MG63 (cell line): ENCODE results near the gene GLOD5. TPM values are rescaled to one million over a fixed set of nuclear protein-coding genes. Genes with fewer than 3 reads are reported as not detected.
"Not testable (repeated sequence)": the region's sequence is repeated elsewhere in the genome, so short reads cannot be mapped to it uniquely, and the experiment has no call there.

ENCODE experiments used
- DNase-seq: peaks from one replicate; pipeline ENCODE4 v3.0.0-alpha.2; 2020
- H3K27me3 ChIP-seq: fragments of 250-450 bp; sonication (Bioruptor Pico); 2 replicates; pipeline ENCODE4 v1.5.1; 2020; ENCODE audit warnings: mild to moderate bottlenecking, moderate library complexity
- H3K36me3 ChIP-seq: fragments of 250-450 bp; sonication (Bioruptor Pico); 2 replicates; pipeline ENCODE4 v1.5.1; 2020; ENCODE audit warnings: mild to moderate bottlenecking, moderate library complexity
- H3K4me3 ChIP-seq: fragments of 250-450 bp; sonication (Bioruptor Pico); 2 replicates; pipeline ENCODE4 v1.5.1; 2020; ENCODE audit warnings: mild to moderate bottlenecking, moderate library complexity
- H3K9me3 ChIP-seq: fragments of 250-450 bp; sonication (Bioruptor Pico); 2 replicates; pipeline ENCODE4 v1.5.1; 2020; ENCODE audit warnings: mild to moderate bottlenecking, moderate library complexity
- total RNA-seq: library from RNA; depleted of rRNA; stranded (reverse); fragments of >200 nt; shearing (Covaris generic); gene quantifications from 2 replicates; pipeline ENCODE4 v1.2.3, GENCODE V29; 2014; ENCODE audit warnings: low replicate concordance; rRNA removed

GLOD5 gene
- total RNA-seq, 1 experiment from 2014 or later: not detected

DNA sequence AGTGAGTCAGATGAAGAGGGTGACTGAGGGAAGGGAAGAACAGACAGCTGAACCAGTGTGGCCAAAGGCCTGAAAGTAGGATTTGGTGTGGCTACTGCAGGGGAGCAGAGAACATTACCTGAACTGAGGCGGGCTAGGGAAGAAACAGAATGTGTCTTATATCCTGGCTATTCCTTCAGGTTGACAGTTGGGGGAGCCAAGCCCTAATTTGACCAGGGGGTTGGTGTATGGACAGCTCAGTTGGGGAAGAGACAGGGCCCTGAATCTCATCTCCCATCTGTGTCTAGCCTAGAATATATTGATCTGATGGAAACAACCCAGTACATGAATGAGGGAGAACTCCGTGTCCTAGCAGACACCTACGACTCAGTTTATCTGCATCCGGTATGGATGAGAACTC is 44.5 kb downstream of the GLOD5 start:
- DNase-seq: no peak
- Histone ChIP-seq H3K4me3 (no peak overlapping the region), H3K36me3 (no peaks in the 10 kb centered on the region), H3K27me3 (no peaks in the 10 kb centered on the region), H3K9me3 (no peaks in the 10 kb centered on the region)

DNA sequence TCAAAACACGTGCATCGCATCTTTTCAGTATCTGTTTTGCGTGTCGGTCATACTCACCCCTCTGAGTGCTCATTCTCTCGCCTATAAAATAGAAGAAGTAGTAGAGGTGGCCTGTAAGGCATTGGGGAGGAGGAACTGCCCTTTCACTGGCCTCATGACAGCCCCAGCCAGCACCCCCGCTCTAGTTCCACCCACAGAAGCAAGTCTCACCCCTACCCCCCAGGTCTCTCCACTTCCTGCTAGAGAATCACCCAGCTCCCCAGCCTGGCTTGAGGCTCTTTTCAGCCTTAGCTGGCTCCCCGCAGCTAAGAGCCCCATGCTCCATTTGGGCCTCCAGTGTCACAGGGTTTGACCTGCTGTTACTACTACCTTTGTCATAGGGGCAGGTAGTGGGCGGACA is 52.1 kb downstream of the GLOD5 start:
- Histone ChIP-seq H3K36me3 (no peaks in the 10 kb centered on the region), H3K9me3 (no peaks in the 10 kb centered on the region), H3K27me3 (no peaks in the 10 kb centered on the region), H3K4me3 (no peak overlapping the region)
- DNase-seq: no peak

GRCh38 chrX:48814722-48815121 is 53.2 kb downstream of the GLOD5 start:
- Histone ChIP-seq H3K36me3 (no peaks in the 10 kb centered on the region), H3K4me3 (no peak overlapping the region)

GRCh38 chrX:48815266-48815665 is 53.7 kb downstream of the GLOD5 start:
- DNase-seq: no peak
- Histone ChIP-seq H3K9me3 (no peaks in the 10 kb centered on the region), H3K36me3 (no peaks in the 10 kb centered on the region), H3K27me3 (no peaks in the 10 kb centered on the region), H3K4me3 (no peak overlapping the region)

More at GRCh38 chrX:48814722-48815121, 53.2 kb downstream of the GLOD5 start:
- no peak for DNase-seq
- Histone ChIP-seq H3K9me3 (no peaks in the 10 kb centered on the region), H3K27me3 (no peaks in the 10 kb centered on the region)

- Histone ChIP-seq H3K36me3 (no peaks in the 10 kb centered on the region), H3K27me3 (no peaks in the 10 kb centered on the region), H3K9me3 (no peaks in the 10 kb centered on the region), H3K4me3 (no peak overlapping the region)
- DNase-seq: no peak
Measured at GRCh38 chrX:48816014-48816810, 54.7 kb downstream of the GLOD5 start.

GRCh38 chrX:48818098-48818497 is 56.6 kb downstream of the GLOD5 start:
- Histone ChIP-seq H3K9me3 (no peaks in the 10 kb centered on the region), H3K4me3 (no peak overlapping the region), H3K27me3 (no peaks in the 10 kb centered on the region), H3K36me3 (no peaks in the 10 kb centered on the region)
- DNase-seq: no peak

GRCh38 chrX:48818866-48819265 is 57.3 kb downstream of the GLOD5 start:
- no peak for DNase-seq
- no peak overlapping the region for H3K4me3 ChIP-seq
- H3K9me3 ChIP-seq: no peaks in the 10 kb centered on the region
- H3K27me3 ChIP-seq: no peaks in the 10 kb centered on the region
- H3K36me3 ChIP-seq: no peaks in the 10 kb centered on the region

DNA sequence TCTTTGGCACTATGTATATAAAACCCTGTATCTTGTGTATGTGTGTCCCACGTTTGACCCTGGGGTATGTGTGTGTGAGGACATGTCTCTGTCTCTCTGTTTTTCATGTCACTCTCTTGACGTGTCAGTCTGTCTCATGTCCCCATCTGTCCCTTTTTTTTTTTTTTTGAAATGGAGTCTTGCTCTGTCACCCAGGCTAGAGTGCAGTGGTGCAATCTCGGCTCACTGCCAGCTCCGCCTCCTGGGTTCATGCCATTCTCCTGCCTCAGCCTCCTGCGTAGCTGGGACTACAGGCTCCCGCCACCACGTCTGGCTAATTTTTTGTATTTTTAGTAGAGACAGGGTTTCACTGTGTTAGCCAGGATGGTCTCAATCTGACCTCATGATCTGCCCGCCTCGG is 57.8 kb downstream of the GLOD5 start:
- H3K27me3 ChIP-seq, H3K36me3 ChIP-seq, DNase-seq, H3K9me3 ChIP-seq, H3K4me3 ChIP-seq: not testable (repeated sequence)

GRCh38 chrX:48823053-48823452 is 61.5 kb downstream of the GLOD5 start:
- no peaks in the 10 kb centered on the region for H3K27me3 ChIP-seq
- H3K36me3 ChIP-seq: no peaks in the 10 kb centered on the region
- H3K9me3 ChIP-seq: no peaks in the 10 kb centered on the region
- no peak for DNase-seq
- no peak overlapping the region for H3K4me3 ChIP-seq

Other genes with a start within 250 kb of the GLOD5 start
- 15.9 and 32.9 TPM in 2 replicates for gene EBP, start 239.9 kb upstream of the GLOD5 start, total RNA-seq
- 2.7 and 9.3 TPM in 2 replicates for gene TBC1D25, start 222.0 kb upstream of the GLOD5 start, total RNA-seq
- 291 and 416 TPM in 2 replicates for gene RBM3, start 187.3 kb upstream of the GLOD5 start, total RNA-seq
- 84.9 and 95.8 TPM in 2 replicates for gene WDR13, start 164.3 kb upstream of the GLOD5 start, total RNA-seq
- 0.79 TPM in 1 of 2 replicates, not detected in the other for gene WAS, start 77.9 kb upstream of the GLOD5 start, total RNA-seq
- 4.1 and 13.3 TPM in 2 replicates for gene SUV39H1, start 65.0 kb upstream of the GLOD5 start, total RNA-seq
- gene GATA1, start 24.8 kb downstream of the GLOD5 start, total RNA-seq: not detected in 2 replicates
- 16.1 and 46.1 TPM in 2 replicates for gene HDAC6, start 40.3 kb downstream of the GLOD5 start, total RNA-seq
- not detected in 2 replicates for gene ERAS, start 64.8 kb downstream of the GLOD5 start, total RNA-seq
- gene PCSK1N, start 73.9 kb downstream of the GLOD5 start, total RNA-seq: 0.72 and 6.1 TPM in 2 replicates
- 74.1 and 76.5 TPM in 2 replicates for gene TIMM17B, start 136.0 kb downstream of the GLOD5 start, total RNA-seq
- gene PQBP1, start 136.2 kb downstream of the GLOD5 start, total RNA-seq: 117 and 168 TPM in 2 replicates
- gene SLC35A2, start 149.9 kb downstream of the GLOD5 start, total RNA-seq: 16.6 and 25.9 TPM in 2 replicates
- 1.6 and 1.9 TPM in 2 replicates for gene PIM2, start 157.3 kb downstream of the GLOD5 start, total RNA-seq
- 21.9 and 27.4 TPM in 2 replicates for gene OTUD5, start 195.9 kb downstream of the GLOD5 start, total RNA-seq
- gene KCND1, start 210.1 kb downstream of the GLOD5 start, total RNA-seq: 0.23 TPM in 1 of 2 replicates, not detected in the other
- gene GRIPAP1, start 240.5 kb downstream of the GLOD5 start, total RNA-seq: 15.7 and 20.3 TPM in 2 replicates